ENCODE results near the gene SGMS2. TPM values are rescaled to one million over a fixed set of nuclear protein-coding genes. Genes with fewer than 3 reads are reported as not detected.

SGMS2 gene
- total and polyA plus RNA-seq, 2 of the 13 experiments (the other 11 are each of a cell fraction or from before 2014, with no cell fraction given), result 1.2 to 1.7 TPM

DNA sequence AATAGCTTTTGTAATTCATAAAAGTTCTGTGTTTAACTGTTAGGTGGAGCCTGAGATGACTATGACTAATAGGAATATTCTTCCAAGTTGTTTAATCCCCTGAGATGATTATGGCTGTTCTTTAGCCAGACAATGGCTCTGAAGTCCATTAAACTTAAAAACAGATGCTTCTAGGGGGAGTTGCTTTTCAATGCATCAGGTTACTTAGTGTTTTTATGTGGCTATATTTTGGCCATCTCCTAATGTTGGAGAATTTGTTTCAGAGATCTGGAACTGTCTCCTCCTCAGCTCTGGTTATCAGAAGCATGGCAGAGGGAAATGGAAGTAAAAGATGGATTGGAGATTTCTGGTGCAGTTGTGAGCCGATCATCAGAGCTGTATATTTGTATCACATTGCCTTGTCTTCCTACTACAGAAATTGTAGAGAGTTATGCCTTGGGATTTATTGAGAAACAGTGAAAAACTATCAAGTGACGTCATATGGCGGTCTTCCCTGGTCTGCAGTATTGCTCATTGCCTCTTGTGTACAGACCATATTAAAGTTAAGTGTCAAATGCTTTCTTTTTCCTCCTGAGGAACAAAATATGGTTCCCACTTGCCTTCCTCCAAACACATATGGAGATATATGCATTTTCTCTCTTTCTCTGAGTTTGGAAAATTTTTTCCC lies 29.8 kb downstream of the SGMS2 start:
- Histone ChIP-seq H3K27ac (ENCODE audit: extremely low read length, insufficient read depth, low read length) (no peak overlapping the region), H3K4me2 (ENCODE audit: low read depth, low read length) (no peak overlapping the region), H3K27me3 (ENCODE audit: control insufficient read depth in 1 of 2, insufficient read depth in 2 of 2, low read length in 2 of 2) (no peaks in the 10 kb centered on the region), H3K4me3 (replicated peaks in 1 of 3; ENCODE audit: insufficient read depth in 1 of 3, low read depth in 2 of 3, low read length in 3 of 3) (no peak overlapping the region), H3K36me3 (replicated peaks in 1 of 2; ENCODE audit: control insufficient read depth in 1 of 2, insufficient read depth in 2 of 2, low read length in 2 of 2) (no peaks in the 10 kb centered on the region), H2AFZ (ENCODE audit: low read length) (no peak overlapping the region), H4K20me1 (ENCODE audit: insufficient read depth, low read length) (no peaks in the 10 kb centered on the region), H3K9me3 (ENCODE audit: low read length) (no peaks in the 10 kb centered on the region), H3K4me1 (ENCODE audit: insufficient read depth, low read length) (no peaks in the 10 kb centered on the region), H3K9ac (ENCODE audit: insufficient read depth, low read depth, low read length) (no peak overlapping the region), H3K79me2 (ENCODE audit: insufficient read depth, low read length) (no peaks in the 10 kb centered on the region)
- in situ Hi-C loops (cut with HindIII; ENCODE audit: extremely low pct_ligation_motif_present, low pct_unique_long_range_greater_than_20kb) (no loop called here), intact Hi-C loops (cut with micrococcal nuclease; ENCODE audit: unreplicated experiment) (no loop called here)
- ATAC-seq, result no peak
- no peak for FAIRE-seq
- 80% methylated on average over 3 of the region's 3 CpGs for WGBS (ENCODE audit: low lambda C conversion rate)
- ChIA-PET POLR2A (no interaction called here), CTCF (ENCODE audit: low intra/inter-chr PET ratio, low total read pairs) (no interaction called here)
- TF ChIP-seq ATF7 (IDR thresholded peaks at IDR 0.05) (peak; percentile 59), ATF7 (CRISPR knock-in tag; IDR thresholded peaks at IDR 0.05) (no peak), CREB1 (IDR thresholded peaks at IDR 0.05) (peak; percentile 81), CREB1 (CRISPR knock-in tag; IDR thresholded peaks at IDR 0.05) (no peak), HDAC2 (CRISPR knock-in tag; IDR thresholded peaks at IDR 0.05) (no peak)
- no TSS peak for BruUV-seq (replicated peaks)
- DNase-seq (ENCODE audit: low spot score), result no peak

DNA sequence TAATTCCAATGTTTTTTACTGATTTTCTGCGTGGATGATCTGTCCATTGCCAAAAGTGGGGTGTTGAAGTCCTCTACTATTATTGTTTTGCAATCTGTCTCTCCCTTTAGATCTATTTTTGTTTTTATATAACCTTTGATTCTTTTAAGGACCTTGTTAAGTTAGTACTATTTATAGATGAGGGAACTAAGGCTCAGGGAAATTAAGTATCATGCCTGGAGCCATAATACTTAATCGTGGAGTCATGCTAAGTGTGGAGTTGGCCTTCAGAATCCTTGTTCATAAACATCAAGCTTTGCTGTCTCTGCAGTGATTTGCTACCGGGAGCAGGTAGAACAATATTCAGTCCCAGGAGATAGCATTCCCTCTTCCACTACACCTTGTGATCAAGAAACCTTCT lies 31.0 kb downstream of the SGMS2 start:
- in situ Hi-C loops (cut with HindIII; ENCODE audit: extremely low pct_ligation_motif_present, low pct_unique_long_range_greater_than_20kb) (no loop called here), intact Hi-C loops (cut with micrococcal nuclease; ENCODE audit: unreplicated experiment) (no loop called here)
- H3K27ac ChIP-seq (ENCODE audit: extremely low read length, insufficient read depth, low read length), result no peak overlapping the region
- no peaks in the 10 kb centered on the region for H3K27me3 ChIP-seq (ENCODE audit: control insufficient read depth in 1 of 2, insufficient read depth in 2 of 2, low read length in 2 of 2)
- ChIA-PET CTCF (ENCODE audit: low intra/inter-chr PET ratio, low total read pairs) (no interaction called here), POLR2A (no interaction called here)
- no peak for FAIRE-seq
- H4K20me1 ChIP-seq (ENCODE audit: insufficient read depth, low read length), result no peaks in the 10 kb centered on the region
- no peak for ATAC-seq
- H2AFZ ChIP-seq (ENCODE audit: low read length), result no peak overlapping the region
- DNase-seq (ENCODE audit: low spot score), result no peak
- H3K36me3 ChIP-seq (replicated peaks in 1 of 2; ENCODE audit: control insufficient read depth in 1 of 2, insufficient read depth in 2 of 2, low read length in 2 of 2), result no peaks in the 10 kb centered on the region
- no peak overlapping the region for H3K4me2 ChIP-seq (ENCODE audit: low read depth, low read length)
- H3K4me3 ChIP-seq (replicated peaks in 1 of 3; ENCODE audit: insufficient read depth in 1 of 3, low read depth in 2 of 3, low read length in 3 of 3), result no peak overlapping the region
- no peaks in the 10 kb centered on the region for H3K4me1 ChIP-seq (ENCODE audit: insufficient read depth, low read length)
- H3K79me2 ChIP-seq (ENCODE audit: insufficient read depth, low read length), result no peaks in the 10 kb centered on the region
- H3K9me3 ChIP-seq (ENCODE audit: low read length), result no peaks in the 10 kb centered on the region
- BruUV-seq (replicated peaks), result no TSS peak
- WGBS (ENCODE audit: low lambda C conversion rate), result 55% methylated on average over 3 of the region's 3 CpGs
- H3K9ac ChIP-seq (ENCODE audit: insufficient read depth, low read depth, low read length), result no peak overlapping the region
- no peak for TF ChIP-seq HOXA5 (CRISPR knock-in tag; IDR thresholded peaks at IDR 0.05)
- TF ChIP-seq ZNF530 (CRISPR knock-in tag; IDR thresholded peaks at IDR 0.05; ENCODE audit: low read depth), result no peak
- no peak for TF ChIP-seq KLF13 (CRISPR knock-in tag; IDR thresholded peaks at IDR 0.05)
- no peak for TF ChIP-seq ZBTB38 (CRISPR knock-in tag; IDR thresholded peaks at IDR 0.05)
- TF ChIP-seq ZSCAN31 (CRISPR knock-in tag; IDR thresholded peaks at IDR 0.05; ENCODE audit: low read depth), result no peak
- no peak for TF ChIP-seq SKI (IDR thresholded peaks at IDR 0.05; ENCODE audit: partially characterized antibody)
- TF ChIP-seq, protein P1, sequence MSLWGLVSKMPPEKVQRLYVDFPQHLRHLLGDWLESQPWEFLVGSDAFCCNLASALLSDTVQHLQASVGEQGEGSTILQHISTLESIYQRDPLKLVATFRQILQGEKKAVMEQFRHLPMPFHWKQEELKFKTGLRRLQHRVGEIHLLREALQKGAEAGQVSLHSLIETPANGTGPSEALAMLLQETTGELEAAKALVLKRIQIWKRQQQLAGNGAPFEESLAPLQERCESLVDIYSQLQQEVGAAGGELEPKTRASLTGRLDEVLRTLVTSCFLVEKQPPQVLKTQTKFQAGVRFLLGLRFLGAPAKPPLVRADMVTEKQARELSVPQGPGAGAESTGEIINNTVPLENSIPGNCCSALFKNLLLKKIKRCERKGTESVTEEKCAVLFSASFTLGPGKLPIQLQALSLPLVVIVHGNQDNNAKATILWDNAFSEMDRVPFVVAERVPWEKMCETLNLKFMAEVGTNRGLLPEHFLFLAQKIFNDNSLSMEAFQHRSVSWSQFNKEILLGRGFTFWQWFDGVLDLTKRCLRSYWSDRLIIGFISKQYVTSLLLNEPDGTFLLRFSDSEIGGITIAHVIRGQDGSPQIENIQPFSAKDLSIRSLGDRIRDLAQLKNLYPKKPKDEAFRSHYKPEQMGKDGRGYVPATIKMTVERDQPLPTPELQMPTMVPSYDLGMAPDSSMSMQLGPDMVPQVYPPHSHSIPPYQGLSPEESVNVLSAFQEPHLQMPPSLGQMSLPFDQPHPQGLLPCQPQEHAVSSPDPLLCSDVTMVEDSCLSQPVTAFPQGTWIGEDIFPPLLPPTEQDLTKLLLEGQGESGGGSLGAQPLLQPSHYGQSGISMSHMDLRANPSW (CRISPR knock-in tag; IDR thresholded peaks at IDR 0.05; ENCODE audit: borderline replicate concordance), result no peak
- TF ChIP-seq MIXL1 (CRISPR knock-in tag; IDR thresholded peaks at IDR 0.05), result no peak
